NCI-H2196 (cell line): ENCODE measurements around the gene TSKS.

Experiments
- DNase-seq: peaks from one replicate; lab custom pipeline; 2025; ENCODE audit not compliant: unreplicated experiment; lab: John Stamatoyannopoulos, UW

Gene TSKS

DNA sequence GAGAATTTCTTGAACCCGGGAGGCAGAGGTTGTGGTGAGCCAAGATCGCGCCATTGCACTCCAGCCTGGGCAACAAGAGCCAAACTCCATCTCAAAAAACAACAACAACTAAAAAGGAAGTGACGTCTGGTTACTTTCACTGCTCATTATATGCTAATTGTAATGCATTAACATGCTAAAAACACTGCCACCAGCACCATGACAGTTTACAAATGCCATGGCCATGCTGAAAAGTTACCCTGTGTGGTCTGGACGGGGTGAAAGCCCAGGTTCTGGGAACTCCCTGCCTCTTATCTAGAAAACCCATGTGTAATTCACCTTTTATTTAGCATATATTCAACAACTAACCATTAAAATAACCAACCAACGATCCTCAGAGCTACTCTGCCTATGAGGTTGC, 44.1 kb downstream of the TSKS start:
- no peak for DNase-seq

DNA sequence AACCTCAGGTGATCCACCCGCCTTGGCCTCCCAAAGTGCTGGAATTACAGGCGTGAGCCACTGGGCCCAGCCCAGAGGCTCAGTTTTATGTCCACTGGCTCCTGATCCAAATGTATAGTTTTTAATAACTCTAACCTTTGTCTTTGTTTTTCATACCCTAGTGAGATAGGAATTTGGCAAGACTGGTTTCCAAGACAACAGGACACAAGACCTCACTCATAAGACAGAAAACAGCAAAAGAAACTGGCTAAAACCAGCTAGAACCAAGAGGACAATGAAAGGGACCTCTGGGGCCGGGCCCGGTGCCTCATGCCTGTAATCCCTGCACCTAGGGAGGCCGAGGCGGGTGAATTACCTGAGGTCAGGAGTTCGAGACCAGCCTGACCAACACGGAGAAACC, 44.6 kb downstream of the TSKS start:
- no peak for DNase-seq

DNA sequence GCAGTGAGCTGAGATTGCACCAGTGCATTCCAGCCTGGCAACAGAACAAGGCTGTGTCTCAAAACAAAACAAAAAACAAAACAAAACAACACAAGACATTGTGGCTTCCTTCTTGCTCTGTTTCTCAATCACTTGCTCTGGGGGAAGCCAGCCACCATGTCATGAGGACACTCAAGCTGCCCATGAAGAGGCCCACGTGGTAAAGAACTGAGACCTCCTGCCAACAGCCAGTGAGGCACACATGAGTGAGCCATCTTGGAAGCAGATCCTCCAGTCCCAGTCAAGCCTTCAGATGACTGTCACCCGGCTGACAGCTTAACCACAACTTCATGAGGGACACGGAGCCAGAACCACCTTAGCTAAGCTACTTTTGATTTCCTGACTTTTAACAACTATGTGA, 47.0 kb downstream of the TSKS start:
- DNase-seq: no peak

DNA sequence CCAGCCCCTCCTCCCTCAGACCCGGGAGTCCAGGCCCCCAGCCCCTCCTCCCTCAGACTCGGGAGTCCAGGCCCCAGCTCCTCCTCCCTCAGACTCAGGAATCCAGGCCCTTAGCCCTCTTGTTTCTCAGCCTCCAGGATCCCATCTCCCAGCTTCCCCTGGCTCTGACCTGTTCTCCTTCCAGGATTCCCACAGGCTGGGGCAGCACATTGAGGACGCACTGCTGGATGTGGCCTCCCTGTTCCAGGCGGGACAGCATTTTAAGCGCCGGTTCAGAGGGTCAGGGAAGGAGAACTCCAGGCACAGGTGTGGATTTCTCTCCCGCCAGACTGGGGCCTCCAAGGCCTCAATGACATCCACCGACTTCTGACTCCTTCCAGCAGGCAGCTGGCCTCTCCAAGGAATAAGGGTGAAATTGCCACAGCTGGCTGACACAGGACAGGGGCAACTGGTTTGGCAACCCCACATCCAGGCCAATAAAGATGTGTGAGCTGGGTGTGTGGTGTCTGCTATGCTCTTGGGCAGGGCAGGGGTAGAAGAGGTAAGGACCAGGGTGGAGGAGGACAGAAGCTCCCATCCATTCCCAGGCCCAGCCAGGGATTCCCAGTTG, 49.8 kb downstream of the TSKS start:
- no peak for DNase-seq

DNA sequence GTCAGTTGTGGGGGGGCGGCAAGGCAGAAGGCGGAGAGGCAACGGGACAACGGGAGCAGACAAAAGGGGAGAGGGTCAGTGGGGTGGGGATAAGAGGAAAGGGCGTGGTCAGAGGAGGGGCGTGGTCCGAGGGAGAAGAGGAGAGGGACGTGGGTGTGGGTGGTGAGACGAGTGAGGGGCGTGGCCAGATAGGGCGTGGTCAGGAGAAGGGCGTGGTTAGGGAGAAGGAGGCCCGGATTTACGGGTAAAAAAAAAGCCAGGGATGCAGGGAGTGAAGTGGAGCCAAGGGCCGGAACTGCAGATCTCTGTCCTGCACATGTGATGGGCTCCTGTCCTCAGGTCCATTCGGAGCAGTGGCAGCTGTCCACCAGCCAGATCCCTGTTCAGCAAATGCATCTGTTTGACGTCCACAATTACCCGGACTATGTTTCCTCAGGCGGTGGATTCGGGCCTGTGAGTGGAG, 50.7 kb downstream of the TSKS start:
- no peak for DNase-seq

DNA sequence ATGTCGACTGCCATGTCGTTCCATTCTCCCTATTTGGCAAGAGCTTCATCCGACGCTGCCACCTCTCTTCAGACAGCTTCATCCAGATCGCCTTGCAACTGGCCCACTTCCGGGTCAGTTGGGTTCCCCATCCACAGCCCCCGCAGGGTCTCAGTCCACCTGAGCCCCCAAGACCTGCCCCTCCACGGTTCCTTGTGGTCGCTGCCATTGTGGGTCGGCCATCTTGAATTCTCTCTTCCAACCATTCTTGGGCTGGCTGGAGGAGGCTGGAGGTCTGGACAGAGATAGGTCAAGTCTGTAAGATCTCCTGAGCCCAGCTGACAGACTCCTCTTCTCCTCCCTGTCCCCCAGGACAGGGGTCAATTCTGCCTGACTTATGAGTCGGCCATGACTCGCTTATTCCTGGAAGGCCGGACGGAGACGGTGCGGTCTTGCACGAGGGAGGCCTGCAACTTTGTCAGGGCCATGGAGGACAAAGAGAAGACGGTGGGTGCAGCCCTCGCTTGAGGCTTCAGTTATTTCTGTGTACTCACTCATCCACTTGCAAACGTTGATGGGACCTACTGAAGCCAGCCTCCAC, 52.6 kb downstream of the TSKS start:
- no peak for DNase-seq

DNA sequence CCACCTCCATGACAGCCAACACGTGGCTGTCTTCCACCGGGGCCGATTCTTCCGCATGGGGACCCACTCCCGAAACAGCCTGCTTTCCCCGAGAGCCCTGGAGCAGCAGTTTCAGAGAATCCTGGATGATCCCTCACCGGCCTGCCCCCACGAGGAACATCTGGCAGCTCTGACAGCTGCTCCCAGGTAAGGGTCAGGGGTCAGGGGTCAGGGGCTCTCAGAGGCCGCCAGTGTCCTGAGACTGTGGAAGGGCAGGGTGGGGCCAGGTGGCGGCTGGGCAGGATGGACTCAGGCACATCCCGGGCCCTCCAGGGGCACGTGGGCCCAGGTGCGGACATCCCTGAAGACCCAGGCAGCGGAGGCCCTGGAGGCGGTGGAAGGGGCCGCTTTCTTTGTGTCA, 57.2 kb downstream of the TSKS start:
- DNase-seq: no peak

DNA sequence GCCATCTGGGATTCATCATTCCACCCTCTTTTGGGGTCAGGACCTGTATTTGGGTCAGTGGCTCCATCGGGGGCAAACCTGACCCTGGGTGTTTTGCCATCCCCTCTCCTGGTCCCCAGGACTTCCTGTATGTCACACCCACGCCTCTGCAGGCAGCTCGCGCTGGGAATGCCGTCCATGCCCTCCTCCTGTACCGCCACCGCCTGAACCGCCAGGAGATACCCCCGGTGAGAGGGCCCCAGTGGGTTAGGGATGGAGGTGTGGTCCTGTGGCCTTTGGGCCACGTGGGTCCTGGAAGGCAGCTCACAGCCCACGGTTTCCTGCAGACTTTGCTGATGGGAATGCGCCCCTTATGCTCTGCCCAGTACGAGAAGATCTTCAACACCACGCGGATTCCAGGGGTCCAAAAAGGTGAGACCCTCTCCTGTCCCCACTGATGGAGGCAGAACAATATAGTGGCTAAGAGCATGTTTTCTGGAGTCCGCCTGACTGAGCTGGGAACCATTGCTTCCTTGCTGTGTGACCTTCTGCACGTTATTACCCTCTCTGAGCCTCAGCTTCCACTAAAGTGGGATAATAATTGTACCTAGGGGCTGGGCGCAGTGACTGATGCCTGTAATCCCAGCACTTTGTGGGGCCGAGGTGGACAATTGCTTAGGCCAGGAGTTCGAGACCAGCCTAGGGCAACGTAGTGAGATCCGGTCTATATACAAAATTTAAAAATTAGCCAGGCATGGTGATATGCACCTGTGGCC, 58.0 kb downstream of the TSKS start:
- DNase-seq: no peak

DNA sequence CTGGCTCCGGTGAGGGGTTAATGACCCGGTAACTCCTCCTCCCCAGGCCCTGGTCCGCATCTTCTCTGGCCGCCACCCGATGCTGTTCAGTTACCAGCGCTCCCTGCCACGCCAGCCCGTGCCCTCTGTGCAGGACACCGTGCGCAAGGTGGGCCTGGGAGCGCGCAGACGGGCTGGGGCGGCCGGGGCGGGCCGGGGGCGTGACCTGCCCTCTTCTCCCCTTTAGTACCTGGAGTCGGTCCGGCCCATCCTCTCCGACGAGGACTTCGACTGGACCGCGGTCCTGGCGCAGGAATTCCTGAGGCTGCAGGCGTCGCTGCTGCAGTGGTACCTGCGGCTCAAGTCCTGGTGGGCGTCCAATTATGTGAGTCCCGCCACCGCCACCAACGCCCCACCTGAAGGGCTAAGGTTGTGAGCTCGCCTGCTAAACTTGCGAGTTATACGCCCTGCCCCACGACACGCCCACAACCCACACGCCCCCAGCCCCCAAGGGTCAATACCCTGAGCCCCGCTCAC, 61.8 kb downstream of the TSKS start:
- DNase-seq: no peak

DNA sequence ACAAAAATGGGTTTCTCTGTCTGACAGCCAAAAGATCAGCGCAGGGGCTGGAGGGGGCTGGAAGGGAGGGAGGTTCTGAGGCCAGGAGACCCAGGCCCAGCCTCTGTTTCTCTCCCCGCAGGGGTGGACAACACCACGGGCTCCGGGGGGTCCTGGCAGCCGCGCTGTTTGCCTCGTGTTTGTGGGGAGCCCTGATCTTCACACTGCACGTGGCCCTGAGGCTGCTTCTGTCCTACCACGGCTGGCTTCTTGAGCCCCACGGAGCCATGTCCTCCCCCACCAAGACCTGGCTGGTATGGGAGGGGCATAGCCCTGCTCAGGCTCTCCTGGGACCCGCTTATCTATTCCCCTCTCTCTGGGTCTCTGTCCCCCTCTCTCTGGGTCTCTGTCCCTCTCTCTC, 62.5 kb downstream of the TSKS start:
- DNase-seq: no peak

DNA sequence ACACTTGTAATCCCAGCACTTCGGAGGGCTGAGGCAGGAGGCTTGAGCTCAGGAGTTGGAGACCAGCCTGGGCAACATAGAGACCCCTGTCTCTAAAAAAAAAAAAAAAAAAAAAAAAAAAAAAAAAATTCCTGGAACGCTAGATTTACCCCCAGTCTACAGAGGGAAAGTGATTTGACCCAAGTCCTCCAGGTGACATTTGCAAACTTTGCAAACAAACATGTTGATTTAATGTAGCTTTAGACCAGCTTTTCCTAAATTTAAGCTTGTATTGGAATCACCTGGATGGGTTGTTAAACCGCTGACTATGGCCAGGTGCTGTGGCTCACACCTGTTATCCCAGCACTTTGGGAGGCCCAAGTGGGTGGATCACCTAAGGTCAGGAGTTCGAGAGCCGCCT, 63.7 kb downstream of the TSKS start:
- DNase-seq: no peak

DNA sequence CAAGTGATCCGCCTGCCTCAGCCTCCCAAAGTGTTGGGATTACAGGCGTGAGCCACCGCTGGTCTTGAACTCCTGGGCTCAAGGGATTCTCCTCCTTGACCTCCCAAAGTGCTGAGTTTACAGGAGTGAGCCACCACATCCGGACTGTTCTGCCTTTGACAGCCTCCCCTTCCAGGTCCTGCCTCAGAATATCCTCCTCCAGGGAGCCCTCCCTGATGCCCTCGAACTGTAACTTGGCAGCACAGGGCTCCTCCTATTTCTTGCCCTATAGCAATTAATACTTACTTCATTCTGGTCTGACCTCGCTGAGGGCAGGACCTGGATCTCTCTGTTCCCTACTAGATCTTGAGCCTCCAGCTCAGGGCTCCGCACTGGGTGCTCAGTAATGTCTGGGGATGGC, 66.2 kb downstream of the TSKS start:
- no peak for DNase-seq

DNA sequence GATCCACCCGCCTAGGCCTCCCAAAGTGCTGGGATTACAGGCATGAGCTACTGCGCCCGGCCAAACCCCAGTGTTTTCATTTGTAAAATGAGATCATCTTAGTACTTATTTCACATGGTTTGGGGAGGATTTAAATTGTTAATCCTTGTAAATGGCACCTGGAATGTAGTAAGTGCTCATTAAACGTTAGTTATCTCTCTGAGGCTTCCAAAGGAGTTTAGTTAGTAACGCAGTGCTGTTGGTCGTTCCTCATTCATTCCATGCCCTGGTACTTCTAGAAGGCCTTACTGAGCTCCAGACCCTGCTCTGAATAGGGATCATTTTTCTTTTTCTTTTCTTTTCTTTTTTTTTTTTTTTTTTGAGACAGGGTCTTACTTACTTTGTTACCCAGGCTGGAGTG, 67.0 kb downstream of the TSKS start:
- no peak for DNase-seq

DNA sequence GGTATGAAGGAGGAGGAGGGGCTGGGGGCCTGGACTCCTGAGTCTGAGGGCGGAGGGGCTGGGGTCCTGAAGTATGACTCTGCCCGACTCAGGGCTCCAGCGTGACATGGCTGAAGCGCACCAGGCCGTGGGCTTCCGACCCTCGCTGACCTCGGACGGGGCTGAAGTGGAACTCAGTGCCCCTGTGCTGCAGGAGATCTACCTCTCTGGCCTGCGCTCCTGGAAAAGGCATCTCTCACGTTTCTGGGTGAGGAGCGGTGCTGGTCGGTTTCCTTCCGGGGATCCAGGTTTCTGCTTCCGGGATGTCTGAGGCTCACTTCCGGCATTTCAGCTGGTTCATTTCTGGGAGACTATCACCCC, 71.0 kb downstream of the TSKS start:
- DNase-seq: no peak

DNA sequence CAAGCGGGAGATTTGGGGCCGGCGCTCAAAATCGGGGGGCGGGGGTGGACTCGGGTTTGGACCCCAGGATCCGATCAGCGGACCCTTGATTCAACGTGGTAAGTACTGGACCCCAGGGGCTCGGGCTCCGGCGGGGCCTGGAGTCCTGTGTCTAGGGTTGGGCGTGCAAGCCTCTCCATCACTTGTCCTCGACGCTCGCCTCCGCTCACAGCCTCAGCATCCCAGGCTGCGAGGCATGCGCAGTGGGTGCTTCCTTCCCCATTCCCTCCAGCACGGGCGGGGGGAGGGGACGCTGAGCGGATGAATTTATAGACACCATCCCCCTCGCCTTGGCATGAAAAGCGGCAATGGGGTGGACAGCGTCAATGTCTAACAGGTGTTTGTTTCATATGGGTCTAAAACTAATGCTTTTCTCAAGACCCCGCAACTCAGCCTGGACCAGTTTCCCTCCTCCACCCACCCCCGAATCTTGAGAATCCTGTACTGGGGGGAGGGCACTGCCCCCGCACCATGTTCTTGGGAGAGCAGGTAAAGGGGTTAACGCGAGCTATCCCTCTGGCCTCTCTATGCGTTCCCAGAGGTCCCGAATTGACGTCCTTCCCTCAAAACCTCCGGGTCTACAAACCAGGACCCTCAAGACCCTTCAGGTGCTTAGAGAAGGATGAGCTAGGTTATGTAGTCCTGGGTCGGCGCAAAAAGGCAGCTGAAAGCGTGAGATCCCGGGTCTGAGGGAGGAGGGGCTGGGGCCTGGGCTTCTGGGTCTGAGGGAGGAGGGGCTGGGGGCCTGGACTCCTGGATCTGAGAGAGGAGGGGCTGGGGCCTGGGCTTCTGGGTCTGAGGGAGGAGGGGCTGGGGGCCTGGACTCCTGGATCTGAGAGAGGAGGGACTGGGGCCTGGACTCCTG, 71.6 kb downstream of the TSKS start:
- peak; percentile 86 for DNase-seq

DNA sequence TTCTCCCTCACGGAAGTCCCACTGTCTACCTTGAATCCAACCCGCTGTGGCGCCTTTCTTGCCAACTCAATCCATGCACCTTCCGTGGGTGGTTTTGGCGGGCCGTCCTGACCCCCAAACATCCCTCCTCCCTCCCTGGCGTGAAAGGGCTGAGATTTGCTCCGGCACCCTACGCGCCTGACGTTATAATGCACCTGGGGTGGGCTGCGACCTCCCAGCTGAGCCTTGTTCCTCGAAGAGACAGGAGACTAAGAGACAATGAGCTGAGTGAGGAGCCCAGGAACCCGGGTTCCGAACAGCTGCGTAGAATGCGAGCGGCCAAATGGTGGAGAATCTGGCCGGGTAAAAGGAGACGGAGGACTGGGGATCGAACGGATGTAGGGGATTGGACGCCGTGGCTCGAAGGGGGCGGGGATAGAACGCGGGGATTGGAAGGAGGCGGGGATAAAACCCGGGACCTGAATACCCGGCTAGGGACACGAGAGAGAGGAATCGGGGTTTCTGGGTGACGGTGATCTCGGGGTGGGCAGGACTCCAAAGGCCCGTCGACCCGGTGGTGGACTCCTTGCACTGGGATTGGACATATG, 72.4 kb downstream of the TSKS start, which contains the start of gene CPT1C:
Gene CPT1C (plus strand): TSS at position 461 of the 587 bp plus-strand sequence. CDS start 1,137 bp downstream, outside the sequence.
- DNase-seq: peak; percentile 93

DNA sequence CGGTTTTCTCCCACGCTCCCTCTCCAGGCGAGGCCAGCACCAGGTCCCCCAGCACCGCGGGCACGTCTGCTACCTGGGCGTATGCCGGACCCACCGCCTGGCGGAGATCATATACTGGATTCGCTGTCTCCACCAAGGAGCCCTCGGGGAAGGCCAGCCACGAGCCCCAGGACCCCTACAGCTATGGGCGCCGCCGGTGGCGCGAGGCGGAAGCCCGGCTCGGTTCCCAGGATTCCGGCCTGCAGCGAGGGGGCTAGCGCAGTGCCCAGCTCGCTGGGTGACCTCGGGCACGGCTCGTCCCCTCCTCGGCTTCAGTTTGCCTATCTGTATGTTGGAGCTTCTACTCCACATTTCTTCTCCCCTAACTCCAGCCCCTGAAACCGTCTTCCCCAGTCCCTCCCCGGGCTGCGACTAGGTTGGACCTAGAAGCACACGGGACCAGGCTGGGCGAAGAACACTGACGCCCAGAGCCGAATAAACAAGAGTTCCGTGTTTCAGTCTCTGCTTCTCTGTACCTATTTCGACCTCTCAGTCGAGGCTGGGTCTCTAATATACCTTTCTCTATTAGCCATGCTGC, 72.9 kb downstream of the TSKS start:
- no peak for DNase-seq
